ENCODE data around the gene ABCG5. TPM values are rescaled to one million over a fixed set of nuclear protein-coding genes. Genes with fewer than 3 reads are reported as not detected.

The ABCG5 gene
- total RNA-seq, 4 donors from 2014 or later: 1.7 to 9.3 (median 5.3) TPM

DNA sequence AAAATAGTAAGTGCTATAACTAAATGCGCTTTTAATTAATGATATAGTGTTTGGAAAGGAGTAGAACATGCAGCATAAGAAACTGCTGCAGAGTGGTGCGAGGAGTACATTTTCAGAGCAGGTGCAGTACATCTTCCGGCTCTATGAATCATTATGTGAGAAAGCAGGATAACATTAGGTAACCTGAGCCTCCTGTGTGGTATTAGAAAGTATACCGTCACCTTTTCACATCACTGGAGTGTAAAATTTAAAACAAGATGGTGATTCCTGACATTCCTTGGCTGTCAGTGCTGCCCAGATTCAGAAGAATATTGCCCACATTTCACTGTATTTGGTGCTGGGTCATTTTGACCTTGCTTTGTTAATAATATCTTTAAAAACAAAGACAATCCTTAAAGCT lies 72.6 kb downstream of the ABCG5 start:
- H3K27me3 ChIP-seq: no peaks in the 10 kb centered on the region
- H3K27ac ChIP-seq: no peak overlapping the region
- no peak for DNase-seq
- H3K9me3 ChIP-seq: no peaks in the 10 kb centered on the region
- H3K4me3 ChIP-seq: no peak overlapping the region
- H3K4me1 ChIP-seq: peaks cover 0 to 12% (median 0%) of the 10 kb centered on the region in 4 donors
- TF ChIP-seq POLR2A (IDR thresholded peaks at IDR 0.05): no peak
- TF ChIP-seq, protein P1, sequence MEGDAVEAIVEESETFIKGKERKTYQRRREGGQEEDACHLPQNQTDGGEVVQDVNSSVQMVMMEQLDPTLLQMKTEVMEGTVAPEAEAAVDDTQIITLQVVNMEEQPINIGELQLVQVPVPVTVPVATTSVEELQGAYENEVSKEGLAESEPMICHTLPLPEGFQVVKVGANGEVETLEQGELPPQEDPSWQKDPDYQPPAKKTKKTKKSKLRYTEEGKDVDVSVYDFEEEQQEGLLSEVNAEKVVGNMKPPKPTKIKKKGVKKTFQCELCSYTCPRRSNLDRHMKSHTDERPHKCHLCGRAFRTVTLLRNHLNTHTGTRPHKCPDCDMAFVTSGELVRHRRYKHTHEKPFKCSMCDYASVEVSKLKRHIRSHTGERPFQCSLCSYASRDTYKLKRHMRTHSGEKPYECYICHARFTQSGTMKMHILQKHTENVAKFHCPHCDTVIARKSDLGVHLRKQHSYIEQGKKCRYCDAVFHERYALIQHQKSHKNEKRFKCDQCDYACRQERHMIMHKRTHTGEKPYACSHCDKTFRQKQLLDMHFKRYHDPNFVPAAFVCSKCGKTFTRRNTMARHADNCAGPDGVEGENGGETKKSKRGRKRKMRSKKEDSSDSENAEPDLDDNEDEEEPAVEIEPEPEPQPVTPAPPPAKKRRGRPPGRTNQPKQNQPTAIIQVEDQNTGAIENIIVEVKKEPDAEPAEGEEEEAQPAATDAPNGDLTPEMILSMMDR (IDR thresholded peaks at IDR 0.05): no peak
- no peaks in the 10 kb centered on the region for H3K36me3 ChIP-seq

DNA sequence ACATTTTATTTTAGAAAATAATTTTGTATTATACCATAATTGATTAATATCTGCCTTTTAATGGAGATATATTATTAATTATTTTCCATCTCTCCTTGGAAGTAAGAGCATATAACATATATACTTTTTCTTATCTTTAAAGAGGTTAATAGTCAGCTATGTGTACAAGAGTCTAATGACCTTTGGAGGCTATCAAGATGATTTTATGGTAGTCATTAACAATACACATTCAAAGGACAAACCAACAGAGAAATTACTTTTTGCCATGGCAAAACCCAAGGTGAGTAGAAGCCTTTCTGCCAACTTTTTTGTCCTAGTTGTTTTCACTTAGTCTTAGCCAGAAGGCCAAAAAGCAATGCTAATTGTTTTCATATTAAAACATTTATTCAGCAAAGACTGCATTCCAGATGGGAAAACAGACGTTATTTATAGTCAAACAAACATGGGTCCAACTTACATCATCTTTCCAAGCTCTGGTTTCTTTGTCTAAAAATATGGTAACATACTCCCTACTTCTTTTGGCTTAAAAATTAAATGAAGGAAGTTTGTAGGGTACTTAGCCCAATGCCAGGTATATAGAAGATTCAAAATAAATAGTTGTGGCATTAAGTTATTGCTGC lies 74.4 kb downstream of the ABCG5 start:
- no peak for DNase-seq
- Histone ChIP-seq H3K27ac (peak overlapping the region in 2 of 4 donors; percentile 16 to 41), H3K4me3 (no peak overlapping the region), H3K4me1 (peaks cover 0 to 12% (median 0%) of the 10 kb centered on the region in 4 donors), H3K27me3 (no peaks in the 10 kb centered on the region), H3K36me3 (no peaks in the 10 kb centered on the region), H3K9me3 (no peaks in the 10 kb centered on the region)
- TF ChIP-seq POLR2A (IDR thresholded peaks at IDR 0.05): no peak
- TF ChIP-seq, protein P1 (IDR thresholded peaks at IDR 0.05): no peak

DNA sequence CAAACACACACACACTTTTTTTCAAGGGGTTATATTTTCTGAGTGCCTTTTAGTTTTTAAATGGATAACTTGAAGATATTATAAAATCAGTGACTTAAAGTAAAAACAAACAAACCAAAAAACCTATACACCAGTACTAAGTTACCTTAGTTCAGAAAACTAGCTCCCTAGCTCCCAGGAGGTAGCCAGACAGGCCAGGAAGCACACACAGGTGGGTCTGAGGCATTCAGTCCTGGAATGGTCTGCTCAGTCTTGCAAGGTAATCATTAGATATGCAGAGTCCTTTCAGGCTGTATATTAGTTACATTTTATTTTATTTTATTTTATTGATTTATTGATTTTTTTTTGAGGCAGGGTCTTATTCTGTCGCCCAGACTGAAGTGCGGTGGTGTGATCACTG lies 75.5 kb downstream of the ABCG5 start:
- H3K4me3 ChIP-seq: no peak overlapping the region
- H3K4me1 ChIP-seq: peaks cover 0 to 12% (median 0%) of the 10 kb centered on the region in 4 donors
- DNase-seq: no peak
- no peaks in the 10 kb centered on the region for H3K36me3 ChIP-seq
- no peak for TF ChIP-seq POLR2A (IDR thresholded peaks at IDR 0.05)
- TF ChIP-seq, protein P1 (IDR thresholded peaks at IDR 0.05): no peak
- H3K27me3 ChIP-seq: no peaks in the 10 kb centered on the region
- no peaks in the 10 kb centered on the region for H3K9me3 ChIP-seq
- H3K27ac ChIP-seq: no peak overlapping the region

Small RNAs within 50 kb of the gene (small RNA-seq; reads per million reads assigned to genes)
- 0 reads per million in 2 donors for gene RN7SKP66

Other genes starting within 250 kb of the ABCG5 start
- 10 to 100 TPM; 19.3 to 76.7 (median 26.3) TPM for gene THADA, start 242.8 kb downstream of the ABCG5 start, total RNA-seq
- gene PLEKHH2, start 201.6 kb downstream of the ABCG5 start, total RNA-seq: 100 to 1,000 TPM in 1 of 4 donors, 10 to 100 TPM in 2, 1 to 10 TPM in 1; 3.3 to 158 (median 22.6) TPM
- not detected for gene C1GALT1C1L, start 162.4 kb downstream of the ABCG5 start, total RNA-seq
- 10 to 100 TPM; 21.5 to 41.3 (median 27.9) TPM for gene DYNC2LI1, start 64.8 kb downstream of the ABCG5 start, total RNA-seq
- 10 to 100 TPM in 3 of 4 donors, 1 to 10 TPM in 1; 3.3 to 31.5 (median 16.4) TPM for gene ABCG8, start 132 bp upstream of the ABCG5 start, total RNA-seq
- 10 to 100 TPM; 45.7 to 70.1 (median 53.3) TPM for gene LRPPRC, start 157.2 kb upstream of the ABCG5 start, total RNA-seq

Measured in Peyer's patch (tissue), 4 donors.